ENCODE measurements around the gene MGST1. TPM values are rescaled to one million over a fixed set of nuclear protein-coding genes. Genes with fewer than 3 reads are reported as not detected.

The MGST1 gene
- total RNA-seq, 1 experiment from 2014 or later = 30.0 TPM

DNA sequence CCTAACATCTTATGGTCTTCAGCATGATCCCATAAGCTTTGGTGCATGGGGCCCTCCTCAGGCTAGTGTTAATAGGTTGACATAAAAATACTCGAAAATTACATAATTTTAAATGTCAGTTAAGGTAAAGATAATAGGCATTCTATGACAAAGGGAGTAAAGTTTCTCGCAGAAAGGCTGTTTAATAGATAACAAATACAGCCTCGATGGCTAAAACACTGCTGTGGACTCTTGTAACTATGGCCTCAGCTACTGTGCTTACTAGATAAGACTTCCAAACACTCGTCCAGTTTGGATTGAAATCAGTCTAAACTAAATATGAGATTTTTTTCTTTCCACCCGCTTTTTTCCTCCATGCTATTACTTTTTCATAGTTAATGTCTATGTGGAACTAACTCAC lies 23.2 kb upstream of the MGST1 start:
- intact Hi-C loops (cut with micrococcal nuclease; ENCODE audit: unreplicated experiment) = no loop called here

DNA sequence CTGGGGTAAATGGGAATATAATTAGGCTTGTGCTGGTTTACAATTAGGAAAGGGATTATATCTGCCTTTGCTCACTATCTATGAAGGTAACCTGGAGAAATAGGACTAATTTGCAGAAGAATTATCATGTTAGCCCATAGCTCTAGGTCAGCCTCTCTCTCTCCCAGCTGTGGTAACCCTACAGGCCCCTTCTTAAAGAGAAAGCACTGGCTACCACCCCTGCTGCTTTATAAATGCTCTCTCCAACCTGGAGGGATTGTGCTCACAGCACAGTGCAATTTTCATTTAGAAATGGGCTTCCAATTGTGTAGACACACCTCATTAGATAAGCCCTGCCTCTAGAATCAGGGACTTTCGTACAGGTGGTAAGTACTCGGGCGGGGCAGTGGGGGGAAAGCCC lies 22.7 kb upstream of the MGST1 start:
- Histone ChIP-seq H3K36me3 (ENCODE audit: insufficient read depth, low read length, poor library complexity, severe bottlenecking) (no peaks in the 10 kb centered on the region), H3K27ac (ENCODE audit: low read depth, low read length, poor library complexity, severe bottlenecking) (no peak overlapping the region), H3K27me3 (replicated peaks; ENCODE audit: insufficient read depth, low read depth, low read length, poor library complexity) (no peaks in the 10 kb centered on the region), H3K9me3 (ENCODE audit: low read depth, low read length, poor library complexity, severe bottlenecking) (no peaks in the 10 kb centered on the region), H3K4me1 (ENCODE audit: insufficient read depth, low read length, poor library complexity, severe bottlenecking) (no peaks in the 10 kb centered on the region), H3K4me3 (ENCODE audit: low read depth, low read length, poor library complexity, severe bottlenecking) (no peak overlapping the region)
- no peak for DNase-seq (ENCODE audit: low spot score)
- ChIA-PET POLR2A (ENCODE audit: low non-redundant PET) (no interaction called here), CTCF (no interaction called here)
- no peak for TF ChIP-seq EZH2 (IDR thresholded peaks at IDR 0.05; ENCODE audit: borderline replicate concordance, low read depth, low read length, poor library complexity, severe bottlenecking)
- TF ChIP-seq, protein P1, sequence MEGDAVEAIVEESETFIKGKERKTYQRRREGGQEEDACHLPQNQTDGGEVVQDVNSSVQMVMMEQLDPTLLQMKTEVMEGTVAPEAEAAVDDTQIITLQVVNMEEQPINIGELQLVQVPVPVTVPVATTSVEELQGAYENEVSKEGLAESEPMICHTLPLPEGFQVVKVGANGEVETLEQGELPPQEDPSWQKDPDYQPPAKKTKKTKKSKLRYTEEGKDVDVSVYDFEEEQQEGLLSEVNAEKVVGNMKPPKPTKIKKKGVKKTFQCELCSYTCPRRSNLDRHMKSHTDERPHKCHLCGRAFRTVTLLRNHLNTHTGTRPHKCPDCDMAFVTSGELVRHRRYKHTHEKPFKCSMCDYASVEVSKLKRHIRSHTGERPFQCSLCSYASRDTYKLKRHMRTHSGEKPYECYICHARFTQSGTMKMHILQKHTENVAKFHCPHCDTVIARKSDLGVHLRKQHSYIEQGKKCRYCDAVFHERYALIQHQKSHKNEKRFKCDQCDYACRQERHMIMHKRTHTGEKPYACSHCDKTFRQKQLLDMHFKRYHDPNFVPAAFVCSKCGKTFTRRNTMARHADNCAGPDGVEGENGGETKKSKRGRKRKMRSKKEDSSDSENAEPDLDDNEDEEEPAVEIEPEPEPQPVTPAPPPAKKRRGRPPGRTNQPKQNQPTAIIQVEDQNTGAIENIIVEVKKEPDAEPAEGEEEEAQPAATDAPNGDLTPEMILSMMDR (conservative IDR thresholded peaks at IDR 0.05; ENCODE audit: low read depth, low read length) = no peak
- intact Hi-C loops (cut with micrococcal nuclease; ENCODE audit: unreplicated experiment) = no loop called here
- BruUV-seq (replicated peaks) = no TSS peak

More for the DNA sequence above, 23.2 kb upstream of the MGST1 start:
- Histone ChIP-seq H3K4me3 (ENCODE audit: low read depth, low read length, poor library complexity, severe bottlenecking) (no peak overlapping the region), H3K4me1 (ENCODE audit: insufficient read depth, low read length, poor library complexity, severe bottlenecking) (no peaks in the 10 kb centered on the region), H3K9me3 (ENCODE audit: low read depth, low read length, poor library complexity, severe bottlenecking) (no peaks in the 10 kb centered on the region), H3K27ac (ENCODE audit: low read depth, low read length, poor library complexity, severe bottlenecking) (no peak overlapping the region), H3K27me3 (replicated peaks; ENCODE audit: insufficient read depth, low read depth, low read length, poor library complexity) (peaks cover 2% of the 10 kb centered on the region), H3K36me3 (ENCODE audit: insufficient read depth, low read length, poor library complexity, severe bottlenecking) (no peaks in the 10 kb centered on the region)
- POLR2A ChIA-PET (ENCODE audit: low non-redundant PET) = no interaction called here
- CTCF ChIA-PET = no interaction called here
- TF ChIP-seq, protein P1 (conservative IDR thresholded peaks at IDR 0.05; ENCODE audit: low read depth, low read length) = no peak
- TF ChIP-seq EZH2 (IDR thresholded peaks at IDR 0.05; ENCODE audit: borderline replicate concordance, low read depth, low read length, poor library complexity, severe bottlenecking) = no peak
- no TSS peak for BruUV-seq (replicated peaks)
- no peak for DNase-seq (ENCODE audit: low spot score)

DNA sequence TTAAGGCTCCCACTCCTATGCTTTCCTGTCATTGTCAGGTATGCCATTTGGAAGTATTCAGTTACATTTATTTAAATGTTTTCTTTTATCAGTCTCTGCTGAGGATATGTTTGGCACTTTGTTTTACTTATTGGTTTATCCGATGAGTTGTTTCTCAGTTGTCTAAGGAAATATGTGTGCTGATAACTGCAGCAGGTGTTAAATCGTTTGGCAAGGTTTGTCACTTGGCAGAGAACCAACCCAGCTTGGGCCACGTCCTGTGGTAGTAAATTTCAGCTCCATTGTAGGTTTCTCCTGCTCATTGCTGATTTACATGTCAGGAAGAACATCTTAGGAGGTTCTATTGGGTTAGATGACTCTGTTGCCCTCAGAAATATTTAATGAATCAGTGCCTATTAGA lies 22.0 kb upstream of the MGST1 start:
- BruUV-seq (replicated peaks) = no TSS peak
- POLR2A ChIA-PET (ENCODE audit: low non-redundant PET) = no interaction called here

More for the DNA sequence above, 22.0 kb upstream of the MGST1 start:
- Histone ChIP-seq H3K36me3 (ENCODE audit: insufficient read depth, low read length, poor library complexity, severe bottlenecking) (no peaks in the 10 kb centered on the region), H3K27ac (ENCODE audit: low read depth, low read length, poor library complexity, severe bottlenecking) (no peak overlapping the region), H3K4me3 (ENCODE audit: low read depth, low read length, poor library complexity, severe bottlenecking) (no peak overlapping the region), H3K4me1 (ENCODE audit: insufficient read depth, low read length, poor library complexity, severe bottlenecking) (no peaks in the 10 kb centered on the region), H3K27me3 (replicated peaks; ENCODE audit: insufficient read depth, low read depth, low read length, poor library complexity) (no peaks in the 10 kb centered on the region), H3K9me3 (ENCODE audit: low read depth, low read length, poor library complexity, severe bottlenecking) (no peaks in the 10 kb centered on the region)
- TF ChIP-seq EZH2 (IDR thresholded peaks at IDR 0.05; ENCODE audit: borderline replicate concordance, low read depth, low read length, poor library complexity, severe bottlenecking) = no peak
- TF ChIP-seq, protein P1 (conservative IDR thresholded peaks at IDR 0.05; ENCODE audit: low read depth, low read length) = no peak
- no peak for DNase-seq (ENCODE audit: low spot score)
- intact Hi-C loops (cut with micrococcal nuclease; ENCODE audit: unreplicated experiment) = no loop called here
- CTCF ChIA-PET = no interaction called here
